Transverse colon (tissue), 4 donors: ENCODE measurements around the gene CPT1A.

ENCODE experiments used
- CTCF ChIP-seq, 5 experiments: fragments of 200-600 bp in 3 of 5; fragments of 450-650 bp in 2 of 5; sonication (generic) in 3 of 5; IDR thresholded peaks; 1 replicate in 2 of 5; 2 replicates in 3 of 5; pipeline ENCODE4 v1.5.1; 2016 to 2017; ENCODE audit warnings: antibody characterized with exemption in 5 of 5, inconsistent platforms in 3 of 5, mild to moderate bottlenecking in 2 of 5, moderate library complexity in 1 of 5
- EP300 ChIP-seq: sonication (generic); formaldehyde crosslinking; IDR thresholded peaks from one replicate; pipeline ENCODE4 v1.6.1; 2017; ENCODE audit warnings: antibody characterized with exemption, low read depth
- POLR2A ChIP-seq: fragments of 450-650 bp; IDR thresholded peaks from one replicate; pipeline ENCODE4 v1.6.1; 2016; ENCODE audit warnings: antibody characterized with exemption, mild to moderate bottlenecking, moderate library complexity
- POLR2AphosphoS5 ChIP-seq, 3 donors: sonication (generic); formaldehyde crosslinking; IDR thresholded peaks; one replicate each; pipeline ENCODE4 v1.6.1; 2016; ENCODE audit warnings: antibody characterized with exemption in 3 of 3

DNA sequence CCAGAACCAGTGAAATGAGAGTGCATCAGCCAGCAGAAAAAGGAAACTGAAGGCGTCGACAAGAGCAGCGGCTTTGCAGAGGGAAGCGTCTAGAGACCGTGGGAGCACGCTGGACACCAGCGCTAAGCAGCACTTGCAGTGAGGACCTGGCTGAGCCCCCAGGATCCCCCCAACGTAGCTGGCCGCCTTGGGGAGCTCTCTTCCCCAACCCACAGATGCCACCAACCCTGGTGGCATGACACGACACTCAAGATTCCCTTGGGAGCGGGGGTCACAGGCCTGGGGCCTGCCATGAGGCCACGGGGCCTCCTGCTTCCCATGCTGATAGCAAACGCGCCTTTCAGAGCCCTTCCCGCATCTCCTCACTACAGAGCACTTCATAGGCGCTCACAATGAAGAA is 77.0 kb downstream of the CPT1A start:
- TF ChIP-seq CTCF (IDR thresholded peaks at IDR 0.05) (no peak), POLR2A (no peak), POLR2AphosphoS5 (IDR thresholded peaks at IDR 0.05) (no peak), EP300 (no peak)
